Measurements from ENCODE around the gene ENTR1.

The ENTR1 gene

GRCh38 chr9:136363106-136363948 lies 47.1 kb downstream of the ENTR1 start, which contains the start of gene DNLZ:
Gene DNLZ (minus strand): TSS chr9:136363744. CDS start chr9:136363714, 30 bp downstream.
- Histone ChIP-seq H3K27ac (ENCODE audit: insufficient read depth, low read length, poor library complexity, severe bottlenecking) (peak within 1 kb of the TSS; percentile 74), H3K9me3 (ENCODE audit: control insufficient read depth, low read length) (no peaks in the 10 kb centered on the region), H3K4me1 (ENCODE audit: control insufficient read depth, insufficient read depth, low read length, poor library complexity, severe bottlenecking) (peaks cover 7% of the 10 kb centered on the region), H3K4me3 (ENCODE audit: insufficient read depth, low read depth, low read length, poor library complexity, severe bottlenecking) (peak within 1 kb of the TSS; percentile 81), H3K27me3 (replicated peaks; ENCODE audit: control insufficient read depth, insufficient read depth, low read length, poor library complexity, severe bottlenecking) (no peaks in the 10 kb centered on the region), H3K36me3 (ENCODE audit: control insufficient read depth, insufficient read depth, low read length) (peaks cover 9% of the 10 kb centered on the region)
- peak; percentile 81 to 92 (median 89) for DNase-seq

- H3K27ac ChIP-seq (ENCODE audit: insufficient read depth, low read length, poor library complexity, severe bottlenecking) = no peak overlapping the region
- no peaks in the 10 kb centered on the region for H3K27me3 ChIP-seq (replicated peaks; ENCODE audit: control insufficient read depth, insufficient read depth, low read length, poor library complexity, severe bottlenecking)
- DNase-seq = no peak
- H3K4me3 ChIP-seq (ENCODE audit: insufficient read depth, low read depth, low read length, poor library complexity, severe bottlenecking) = no peak overlapping the region
- H3K36me3 ChIP-seq (ENCODE audit: control insufficient read depth, insufficient read depth, low read length) = peaks cover 9% of the 10 kb centered on the region
- H3K4me1 ChIP-seq (ENCODE audit: control insufficient read depth, insufficient read depth, low read length, poor library complexity, severe bottlenecking) = peaks cover 7% of the 10 kb centered on the region
- H3K9me3 ChIP-seq (ENCODE audit: control insufficient read depth, low read length) = no peaks in the 10 kb centered on the region
Measured at GRCh38 chr9:136362450-136362784, 48.0 kb downstream of the ENTR1 start.

- Histone ChIP-seq H3K9me3 (ENCODE audit: control insufficient read depth, low read length) (no peaks in the 10 kb centered on the region), H3K27me3 (replicated peaks; ENCODE audit: control insufficient read depth, insufficient read depth, low read length, poor library complexity, severe bottlenecking) (no peaks in the 10 kb centered on the region), H3K4me1 (ENCODE audit: control insufficient read depth, insufficient read depth, low read length, poor library complexity, severe bottlenecking) (peaks cover 7% of the 10 kb centered on the region), H3K36me3 (ENCODE audit: control insufficient read depth, insufficient read depth, low read length) (peaks cover 9% of the 10 kb centered on the region), H3K27ac (ENCODE audit: insufficient read depth, low read length, poor library complexity, severe bottlenecking) (no peak overlapping the region), H3K4me3 (ENCODE audit: insufficient read depth, low read depth, low read length, poor library complexity, severe bottlenecking) (no peak overlapping the region)
- DNase-seq = no peak
Measured at GRCh38 chr9:136361754-136362449, 48.5 kb downstream of the ENTR1 start.

GRCh38 chr9:136361047-136361753 lies 49.2 kb downstream of the ENTR1 start:
- DNase-seq = no peak
- no peaks in the 10 kb centered on the region for H3K9me3 ChIP-seq (ENCODE audit: control insufficient read depth, low read length)
- H3K4me1 ChIP-seq (ENCODE audit: control insufficient read depth, insufficient read depth, low read length, poor library complexity, severe bottlenecking) = peaks cover 7% of the 10 kb centered on the region
- no peak overlapping the region for H3K27ac ChIP-seq (ENCODE audit: insufficient read depth, low read length, poor library complexity, severe bottlenecking)
- H3K4me3 ChIP-seq (ENCODE audit: insufficient read depth, low read depth, low read length, poor library complexity, severe bottlenecking) = no peak overlapping the region
- H3K27me3 ChIP-seq (replicated peaks; ENCODE audit: control insufficient read depth, insufficient read depth, low read length, poor library complexity, severe bottlenecking) = no peaks in the 10 kb centered on the region
- peaks cover 9% of the 10 kb centered on the region for H3K36me3 ChIP-seq (ENCODE audit: control insufficient read depth, insufficient read depth, low read length)

GRCh38 chr9:136359774-136360718 lies 50.4 kb downstream of the ENTR1 start:
- H3K36me3 ChIP-seq (ENCODE audit: control insufficient read depth, insufficient read depth, low read length) = peaks cover 9% of the 10 kb centered on the region
- no peak overlapping the region for H3K27ac ChIP-seq (ENCODE audit: insufficient read depth, low read length, poor library complexity, severe bottlenecking)
- no peaks in the 10 kb centered on the region for H3K9me3 ChIP-seq (ENCODE audit: control insufficient read depth, low read length)
- H3K4me3 ChIP-seq (ENCODE audit: insufficient read depth, low read depth, low read length, poor library complexity, severe bottlenecking) = no peak overlapping the region
- no peaks in the 10 kb centered on the region for H3K27me3 ChIP-seq (replicated peaks; ENCODE audit: control insufficient read depth, insufficient read depth, low read length, poor library complexity, severe bottlenecking)
- DNase-seq = no peak
- H3K4me1 ChIP-seq (ENCODE audit: control insufficient read depth, insufficient read depth, low read length, poor library complexity, severe bottlenecking) = peaks cover 7% of the 10 kb centered on the region

GRCh38 chr9:136358888-136359287 lies 51.5 kb downstream of the ENTR1 start:
- no peak overlapping the region for H3K27ac ChIP-seq (ENCODE audit: insufficient read depth, low read length, poor library complexity, severe bottlenecking)
- H3K4me3 ChIP-seq (ENCODE audit: insufficient read depth, low read depth, low read length, poor library complexity, severe bottlenecking) = no peak overlapping the region
- H3K36me3 ChIP-seq (ENCODE audit: control insufficient read depth, insufficient read depth, low read length) = peaks cover 9% of the 10 kb centered on the region
- H3K9me3 ChIP-seq (ENCODE audit: control insufficient read depth, low read length) = no peaks in the 10 kb centered on the region
- H3K4me1 ChIP-seq (ENCODE audit: control insufficient read depth, insufficient read depth, low read length, poor library complexity, severe bottlenecking) = peaks cover 7% of the 10 kb centered on the region
- no peak for DNase-seq
- H3K27me3 ChIP-seq (replicated peaks; ENCODE audit: control insufficient read depth, insufficient read depth, low read length, poor library complexity, severe bottlenecking) = no peaks in the 10 kb centered on the region

GRCh38 chr9:136358016-136358415 lies 52.4 kb downstream of the ENTR1 start:
- DNase-seq = no peak
- no peak overlapping the region for H3K27ac ChIP-seq (ENCODE audit: insufficient read depth, low read length, poor library complexity, severe bottlenecking)
- H3K9me3 ChIP-seq (ENCODE audit: control insufficient read depth, low read length) = no peaks in the 10 kb centered on the region
- no peak overlapping the region for H3K4me3 ChIP-seq (ENCODE audit: insufficient read depth, low read depth, low read length, poor library complexity, severe bottlenecking)
- peaks cover 9% of the 10 kb centered on the region for H3K36me3 ChIP-seq (ENCODE audit: control insufficient read depth, insufficient read depth, low read length)
- H3K27me3 ChIP-seq (replicated peaks; ENCODE audit: control insufficient read depth, insufficient read depth, low read length, poor library complexity, severe bottlenecking) = no peaks in the 10 kb centered on the region
- H3K4me1 ChIP-seq (ENCODE audit: control insufficient read depth, insufficient read depth, low read length, poor library complexity, severe bottlenecking) = peaks cover 5% of the 10 kb centered on the region

GRCh38 chr9:136357202-136357725 lies 53.1 kb downstream of the ENTR1 start:
- H3K4me1 ChIP-seq (ENCODE audit: control insufficient read depth, insufficient read depth, low read length, poor library complexity, severe bottlenecking) = no peaks in the 10 kb centered on the region
- H3K27ac ChIP-seq (ENCODE audit: insufficient read depth, low read length, poor library complexity, severe bottlenecking) = no peak overlapping the region
- H3K4me3 ChIP-seq (ENCODE audit: insufficient read depth, low read depth, low read length, poor library complexity, severe bottlenecking) = no peak overlapping the region
- H3K9me3 ChIP-seq (ENCODE audit: control insufficient read depth, low read length) = no peaks in the 10 kb centered on the region
- no peak for DNase-seq
- peaks cover 9% of the 10 kb centered on the region for H3K36me3 ChIP-seq (ENCODE audit: control insufficient read depth, insufficient read depth, low read length)
- H3K27me3 ChIP-seq (replicated peaks; ENCODE audit: control insufficient read depth, insufficient read depth, low read length, poor library complexity, severe bottlenecking) = no peaks in the 10 kb centered on the region
